SK-N-SH (cell line): ENCODE measurements around the gene TTLL7. TPM values are rescaled to one million over a fixed set of nuclear protein-coding genes. Genes with fewer than 3 reads are reported as not detected.

Experiments used
- CTCF ChIA-PET: fragments of 300-600, 350-600 bp; formaldehyde crosslinking; extraction: SDS; loops from one replicate; lab custom pipeline; 2021; lab: Yijun Ruan, JAX
- POLR2A ChIA-PET: fragments of 350-600 bp; sonication (Branson Sonifier 250); formaldehyde crosslinking; extraction: SDS; loops from one replicate; lab custom pipeline; 2020; ENCODE audit warnings: antibody characterized with exemption, inconsistent platforms; lab: Yijun Ruan, JAX
- DNase-seq: peaks from one replicate; pipeline ENCODE4 v3.0.0; 2012
- H2AFZ ChIP-seq: fragments of 200-600 bp; sonication (generic); 2 replicates; pipeline ENCODE4 v1.8.1; 2016; ENCODE audit warnings: antibody characterized with exemption, mild to moderate bottlenecking, low read depth
- H3F3A ChIP-seq: fragments of 200-600 bp; sonication (generic); replicated peaks from 2 replicates; pipeline ENCODE3; 2016; ENCODE audit warnings: antibody characterized with exemption, mild to moderate bottlenecking; ENCODE audit not compliant: insufficient read depth
- H3K27ac ChIP-seq, 2 experiments: fragments of 200-500 bp in 1 of 2; fragments of 200-600 bp in 1 of 2; sonication (Bioruptor generic) in 1 of 2; sonication (generic), shearing (Covaris generic) in 1 of 2; 2 replicates each; pipeline versions ENCODE4 v1.5.1 to v1.6.1; 2014 to 2016; ENCODE audit warnings: low read depth in 2 of 2, inconsistent platforms in 1 of 2, low read length in 1 of 2, mild to moderate bottlenecking in 1 of 2, mixed read lengths in 1 of 2
- H3K27me3 ChIP-seq: fragments of 200-600 bp; sonication (generic), shearing (Covaris generic); 2 replicates; pipeline ENCODE4 v1.6.1; 2016; ENCODE audit warnings: mixed run types; ENCODE audit not compliant: insufficient read depth
- H3K36me3 ChIP-seq, 2 experiments: fragments of 200-500 bp in 1 of 2; fragments of 200-600 bp in 1 of 2; sonication (Bioruptor generic) in 1 of 2; sonication (generic) in 1 of 2; replicated peaks in 1 of 2; 2 replicates each; pipeline versions ENCODE3 to v1.5.1; 2014 to 2016; ENCODE audit warnings: low read length in 1 of 2, mild to moderate bottlenecking in 1 of 2; ENCODE audit not compliant: insufficient read depth in 2 of 2, control insufficient read depth in 1 of 2
- H3K4me1 ChIP-seq, 2 experiments: fragments of 200-500 bp in 1 of 2; fragments of 200-600 bp in 1 of 2; sonication (Bioruptor generic) in 1 of 2; sonication (generic), shearing (Covaris generic) in 1 of 2; 2 replicates each; pipeline versions ENCODE4 v1.5.1 to v1.6.1; 2014 to 2016; ENCODE audit warnings: low read depth in 1 of 2, low read length in 1 of 2, mixed run types in 1 of 2; ENCODE audit not compliant: insufficient read depth in 2 of 2, control insufficient read depth in 1 of 2
- H3K4me2 ChIP-seq: fragments of 200-600 bp; sonication (generic), shearing (Covaris generic); 2 replicates; pipeline ENCODE4 v1.6.1; 2017; ENCODE audit warnings: mixed run types
- H3K4me3 ChIP-seq, 2 experiments: fragments of 200-500 bp in 1 of 2; fragments of 200-600 bp in 1 of 2; sonication (Bioruptor generic) in 1 of 2; sonication (generic), shearing (Covaris generic) in 1 of 2; 2 replicates each; pipeline versions ENCODE4 v1.5.1 to v1.8.1; 2014 to 2016; ENCODE audit warnings: low read depth in 2 of 2, inconsistent platforms in 1 of 2, low read length in 1 of 2, mild to moderate bottlenecking in 1 of 2, mixed read lengths in 1 of 2, moderate library complexity in 1 of 2
- H3K79me2 ChIP-seq: fragments of 200-600 bp; sonication (generic); 2 replicates; pipeline ENCODE4 v1.8.1; 2017; ENCODE audit warnings: mild to moderate bottlenecking; ENCODE audit not compliant: insufficient read depth
- H3K9ac ChIP-seq: fragments of 200-600 bp; sonication (generic); 2 replicates; pipeline ENCODE4 v1.6.1; 2017; ENCODE audit warnings: mixed run types
- H3K9me2 ChIP-seq: fragments of 200-600 bp; sonication (generic); 2 replicates; pipeline ENCODE4 v1.6.1; 2017; ENCODE audit warnings: mixed run types
- H3K9me3 ChIP-seq: fragments of 200-600 bp; sonication (generic); 2 replicates; pipeline ENCODE4 v1.6.1; 2017; ENCODE audit warnings: mixed run types, mild to moderate bottlenecking, moderate library complexity
- H4K20me1 ChIP-seq: fragments of 200-600 bp; sonication (generic); 2 replicates; pipeline ENCODE4 v1.6.1; 2017; ENCODE audit warnings: mild to moderate bottlenecking, mixed run types; ENCODE audit not compliant: insufficient read depth
- CTCF ChIP-seq: fragments of 200-600 bp; sonication (generic); IDR thresholded peaks from 2 replicates; pipeline ENCODE4 v1.6.1; 2017; ENCODE audit warnings: antibody characterized with exemption, mild to moderate bottlenecking, moderate library complexity
- FOSL2 ChIP-seq: IDR thresholded peaks from 2 replicates; pipeline ENCODE4 v1.4.0; 2012; ENCODE audit warnings: low read depth, mild to moderate bottlenecking, moderate library complexity, borderline replicate concordance
- FOXJ3 ChIP-seq: sonication (generic); formaldehyde crosslinking; IDR thresholded peaks from 2 replicates; pipeline ENCODE4 v1.5.1; 2020; ENCODE audit warnings: mild to moderate bottlenecking, missing genetic modification reagents
- FOXM1 ChIP-seq: IDR thresholded peaks from 2 replicates; pipeline ENCODE4 v1.4.0; 2012; ENCODE audit warnings: low read depth, mild to moderate bottlenecking
- GABPA ChIP-seq: IDR thresholded peaks from 2 replicates; pipeline ENCODE4 v1.4.0; 2012; ENCODE audit warnings: low read depth, mild to moderate bottlenecking
- GATA2 ChIP-seq: sonication (generic); formaldehyde crosslinking; IDR thresholded peaks from 2 replicates; pipeline ENCODE4 v1.5.0; 2020; ENCODE audit warnings: mild to moderate bottlenecking, missing genetic modification reagents
- IRF3 ChIP-seq: fragments of 150-350 bp; IDR thresholded peaks from 2 replicates; pipeline ENCODE4 v1.6.1; 2016; ENCODE audit warnings: mild to moderate bottlenecking, low read depth, low read length
- JUND ChIP-seq: IDR thresholded peaks from 2 replicates; pipeline ENCODE4 v1.4.0; 2012
- NFIC ChIP-seq: IDR thresholded peaks from 2 replicates; pipeline ENCODE4 v1.4.0; 2012; ENCODE audit warnings: borderline replicate concordance
- NRF1 ChIP-seq: IDR thresholded peaks from 2 replicates; pipeline ENCODE4 v1.6.1; 2012; ENCODE audit warnings: low read depth, mild to moderate bottlenecking, low read length
- PBX3 ChIP-seq: IDR thresholded peaks from 2 replicates; pipeline ENCODE4; 2012
- RFX5 ChIP-seq: IDR thresholded peaks from 2 replicates; pipeline ENCODE4 v1.6.1; 2012; ENCODE audit warnings: mild to moderate bottlenecking, improper control_type of control experiment, low read length
- RXRA ChIP-seq: IDR thresholded peaks from 2 replicates; pipeline ENCODE4 v1.4.0; 2012; ENCODE audit warnings: low read depth, mild to moderate bottlenecking, borderline replicate concordance
- TAF1 ChIP-seq: IDR thresholded peaks from 2 replicates; pipeline ENCODE4 v1.6.1; 2012; ENCODE audit warnings: low read depth, mild to moderate bottlenecking, low read length, moderate library complexity, borderline replicate concordance
- TCF12 ChIP-seq: IDR thresholded peaks from 2 replicates; pipeline ENCODE4 v1.4.0; 2012
- WGBS: methylation state at CpG from one replicate; pipeline ENCODE4 v1.1.6; 2017; ENCODE audit warnings: low lambda C conversion rate; 5-methylcytosine and 5-hydroxymethylcytosine counted together
- polyA plus RNA-seq, 3 experiments: library from polyadenylated mRNA; depleted of rRNA; stranded (reverse); fragments of >200 nt; gene quantifications; 2 replicates each; pipeline ENCODE4 v1.2.3, GENCODE V29; 2012
- TF ChIP-seq, protein P1 (sequence below): IDR thresholded peaks from 2 replicates; pipeline ENCODE4 v1.4.0; 2012; ENCODE audit warnings: low read depth
- TF ChIP-seq, protein P2 (sequence below): IDR thresholded peaks from 2 replicates; pipeline ENCODE4 v1.4.0; 2012; ENCODE audit warnings: low read depth, borderline replicate concordance
- TF ChIP-seq, protein P3 (sequence below): IDR thresholded peaks from 2 replicates; pipeline ENCODE4 v1.4.0; 2012; ENCODE audit warnings: low read depth, borderline replicate concordance
- TF ChIP-seq, protein P4 (sequence below): fragments of 150-350 bp; IDR thresholded peaks from 2 replicates; pipeline ENCODE4 v1.6.1; 2017; ENCODE audit warnings: antibody characterized with exemption, low read length, low read depth, borderline replicate concordance

TTLL7 gene
- polyA plus RNA-seq, 1 of the 3 experiments (the other 2 are of a cell fraction), result 7.3 TPM

DNA sequence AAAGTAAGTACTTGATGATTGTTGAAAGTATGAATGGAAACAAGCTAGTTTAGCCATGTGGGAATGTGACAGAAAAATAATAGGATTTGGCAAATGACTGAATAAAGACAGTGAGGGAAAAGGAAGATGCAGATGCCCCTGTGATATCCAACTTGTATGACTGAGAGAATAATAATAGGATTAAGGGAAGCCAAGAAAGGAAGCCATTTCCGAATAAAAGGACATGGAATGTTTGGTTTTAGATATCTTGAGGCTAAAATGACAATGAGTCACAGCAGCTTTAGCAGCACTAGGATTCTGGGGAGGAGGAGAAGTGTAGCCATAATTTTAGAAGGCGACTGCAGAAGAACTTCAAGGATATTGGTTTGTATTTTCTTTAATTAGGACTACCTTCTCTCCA is 109.2 kb downstream of the TTLL7 start (continued):
- TF ChIP-seq RXRA, result no peak
- TF ChIP-seq NRF1, result no peak
- TF ChIP-seq, protein P1, sequence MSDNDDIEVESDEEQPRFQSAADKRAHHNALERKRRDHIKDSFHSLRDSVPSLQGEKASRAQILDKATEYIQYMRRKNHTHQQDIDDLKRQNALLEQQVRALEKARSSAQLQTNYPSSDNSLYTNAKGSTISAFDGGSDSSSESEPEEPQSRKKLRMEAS, result no peak
- TF ChIP-seq GATA2 (CRISPR knock-in tag), result no peak
- TF ChIP-seq, all 33 proteins: peak for 0

DNA sequence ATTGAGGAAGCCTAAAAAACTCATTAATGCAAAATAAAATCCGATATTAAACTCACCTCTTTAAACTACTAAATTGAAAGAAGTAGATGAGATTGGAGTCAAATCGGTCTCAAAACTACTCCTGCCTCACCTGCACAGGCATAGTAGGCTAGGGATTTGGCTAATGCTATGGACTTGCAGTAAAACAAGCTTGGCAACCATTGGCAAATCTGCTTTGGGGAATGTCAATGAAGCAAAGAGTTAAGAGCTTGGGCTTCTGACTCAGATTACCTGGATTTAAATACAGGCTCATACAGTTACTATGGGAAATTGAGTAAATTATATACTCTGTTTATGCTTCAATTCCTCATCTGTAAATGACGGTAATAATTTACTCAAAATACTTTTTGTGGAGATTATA is 111.4 kb downstream of the TTLL7 start:
- DNase-seq, result no peak
- Histone ChIP-seq H3K9me3 (no peaks in the 10 kb centered on the region), H3K36me3 (peaks cover 2 to 12% of the 10 kb centered on the region in 2 experiments), H3K4me2 (no peak overlapping the region), H2AFZ (no peak overlapping the region), H3K9me2 (no peaks in the 10 kb centered on the region), H3K4me1 (no peaks in the 10 kb centered on the region), H3F3A (no peaks in the 10 kb centered on the region), H3K4me3 (no peak overlapping the region), H3K79me2 (no peaks in the 10 kb centered on the region), H3K27ac (no peak overlapping the region), H4K20me1 (no peaks in the 10 kb centered on the region), H3K27me3 (no peaks in the 10 kb centered on the region), H3K9ac (no peak overlapping the region)
- CTCF ChIA-PET, result no interaction called here
- WGBS, result 98% methylated on average over 3 of the region's 3 CpGs
- POLR2A ChIA-PET, result no interaction called here
- TF ChIP-seq FOXM1, result no peak
- no peak for TF ChIP-seq IRF3
- TF ChIP-seq, protein P2, sequence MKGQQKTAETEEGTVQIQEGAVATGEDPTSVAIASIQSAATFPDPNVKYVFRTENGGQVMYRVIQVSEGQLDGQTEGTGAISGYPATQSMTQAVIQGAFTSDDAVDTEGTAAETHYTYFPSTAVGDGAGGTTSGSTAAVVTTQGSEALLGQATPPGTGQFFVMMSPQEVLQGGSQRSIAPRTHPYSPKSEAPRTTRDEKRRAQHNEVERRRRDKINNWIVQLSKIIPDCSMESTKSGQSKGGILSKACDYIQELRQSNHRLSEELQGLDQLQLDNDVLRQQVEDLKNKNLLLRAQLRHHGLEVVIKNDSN, result no peak
- no peak for TF ChIP-seq GABPA
- TF ChIP-seq, protein P3, sequence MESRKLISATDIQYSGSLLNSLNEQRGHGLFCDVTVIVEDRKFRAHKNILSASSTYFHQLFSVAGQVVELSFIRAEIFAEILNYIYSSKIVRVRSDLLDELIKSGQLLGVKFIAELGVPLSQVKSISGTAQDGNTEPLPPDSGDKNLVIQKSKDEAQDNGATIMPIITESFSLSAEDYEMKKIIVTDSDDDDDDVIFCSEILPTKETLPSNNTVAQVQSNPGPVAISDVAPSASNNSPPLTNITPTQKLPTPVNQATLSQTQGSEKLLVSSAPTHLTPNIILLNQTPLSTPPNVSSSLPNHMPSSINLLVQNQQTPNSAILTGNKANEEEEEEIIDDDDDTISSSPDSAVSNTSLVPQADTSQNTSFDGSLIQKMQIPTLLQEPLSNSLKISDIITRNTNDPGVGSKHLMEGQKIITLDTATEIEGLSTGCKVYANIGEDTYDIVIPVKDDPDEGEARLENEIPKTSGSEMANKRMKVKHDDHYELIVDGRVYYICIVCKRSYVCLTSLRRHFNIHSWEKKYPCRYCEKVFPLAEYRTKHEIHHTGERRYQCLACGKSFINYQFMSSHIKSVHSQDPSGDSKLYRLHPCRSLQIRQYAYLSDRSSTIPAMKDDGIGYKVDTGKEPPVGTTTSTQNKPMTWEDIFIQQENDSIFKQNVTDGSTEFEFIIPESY, result no peak
- no peak for TF ChIP-seq NRF1
- no peak for TF ChIP-seq TAF1
- TF ChIP-seq JUND, result no peak
- no peak for TF ChIP-seq NFIC
- no peak for TF ChIP-seq GATA2 (CRISPR knock-in tag)
- TF ChIP-seq, protein P4, sequence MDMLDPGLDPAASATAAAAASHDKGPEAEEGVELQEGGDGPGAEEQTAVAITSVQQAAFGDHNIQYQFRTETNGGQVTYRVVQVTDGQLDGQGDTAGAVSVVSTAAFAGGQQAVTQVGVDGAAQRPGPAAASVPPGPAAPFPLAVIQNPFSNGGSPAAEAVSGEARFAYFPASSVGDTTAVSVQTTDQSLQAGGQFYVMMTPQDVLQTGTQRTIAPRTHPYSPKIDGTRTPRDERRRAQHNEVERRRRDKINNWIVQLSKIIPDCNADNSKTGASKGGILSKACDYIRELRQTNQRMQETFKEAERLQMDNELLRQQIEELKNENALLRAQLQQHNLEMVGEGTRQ, result no peak
- TF ChIP-seq PBX3, result no peak
- no peak for TF ChIP-seq CTCF
- TF ChIP-seq RFX5, result no peak
- no peak for TF ChIP-seq TCF12
- no peak for TF ChIP-seq FOXJ3
- TF ChIP-seq, protein P1, result no peak
- no peak for TF ChIP-seq FOSL2
